Muscle layer of duodenum (tissue), 2 donors: ENCODE data around the gene ATP5F1E.

ENCODE experiments used
- H3K27ac ChIP-seq: one replicate; pipeline ENCODE4 v1.7.0; 2013; ENCODE audit warnings: mild to moderate bottlenecking, low read length
- H3K27me3 ChIP-seq: one replicate; pipeline ENCODE4 v1.7.0; 2013; ENCODE audit warnings: low read depth, mild to moderate bottlenecking, control low read depth, low read length
- H3K36me3 ChIP-seq, 2 donors: one replicate each; pipeline ENCODE4 v1.7.0; 2013; ENCODE audit warnings: low read length in 2 of 2, control low read depth in 1 of 2, mild to moderate bottlenecking in 1 of 2; ENCODE audit not compliant: insufficient read depth in 2 of 2, control insufficient read depth in 1 of 2
- H3K4me1 ChIP-seq, 2 donors: one replicate each; pipeline ENCODE4 v1.7.0; 2013; ENCODE audit warnings: low read length in 2 of 2, mild to moderate bottlenecking in 2 of 2, control low read depth in 1 of 2, moderate library complexity in 1 of 2; ENCODE audit not compliant: insufficient read depth in 2 of 2, control insufficient read depth in 1 of 2
- H3K4me3 ChIP-seq, 2 donors: one replicate each; pipeline ENCODE4 v1.7.0; 2013; ENCODE audit warnings: low read length in 2 of 2, low read depth in 1 of 2, mild to moderate bottlenecking in 1 of 2
- H3K9me3 ChIP-seq, 2 donors: one replicate each; pipeline ENCODE4 v1.7.0; 2013; ENCODE audit warnings: low read length in 2 of 2, control low read depth in 1 of 2, mild to moderate bottlenecking in 1 of 2; ENCODE audit not compliant: control insufficient read depth in 1 of 2
- donor health status: healthy.

Gene ATP5F1E

GRCh38 chr20:58994390-58995159 is 37.6 kb downstream of the ATP5F1E start:
- Histone ChIP-seq H3K36me3 (peaks cover 47 to 87% of the 10 kb centered on the region in 2 donors), H3K27ac (no peak overlapping the region), H3K27me3 (no peaks in the 10 kb centered on the region), H3K4me1 (no peaks in the 10 kb centered on the region), H3K4me3 (no peak overlapping the region), H3K9me3 (no peaks in the 10 kb centered on the region)

- no peak overlapping the region for H3K4me3 ChIP-seq
- no peaks in the 10 kb centered on the region for H3K9me3 ChIP-seq
- H3K36me3 ChIP-seq, result peaks cover 56 to 87% of the 10 kb centered on the region in 2 donors
- no peak overlapping the region for H3K27ac ChIP-seq
- H3K27me3 ChIP-seq, result no peaks in the 10 kb centered on the region
- H3K4me1 ChIP-seq, result no peaks in the 10 kb centered on the region
Measured at GRCh38 chr20:58993332-58994248, 38.5 kb downstream of the ATP5F1E start.

DNA sequence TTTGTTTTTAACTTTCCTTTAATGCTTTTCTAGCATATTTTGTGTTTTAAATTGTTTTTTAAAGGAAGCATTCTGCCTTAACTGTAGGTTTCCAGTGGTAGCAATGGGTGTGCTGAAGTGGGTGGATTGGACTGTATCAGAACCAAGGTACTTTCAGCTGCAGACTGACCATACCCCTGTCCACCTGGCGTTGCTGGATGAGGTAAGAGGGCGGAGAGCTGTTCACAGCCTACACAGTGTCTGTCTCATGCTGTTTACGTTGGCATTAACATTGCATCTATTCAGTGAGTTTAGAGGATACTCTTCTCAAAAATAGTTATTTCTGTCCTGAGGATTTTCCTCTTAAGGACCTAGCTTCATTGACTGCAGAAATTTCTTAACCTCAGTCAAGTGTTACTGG is 39.2 kb downstream of the ATP5F1E start:
- no peak overlapping the region for H3K4me3 ChIP-seq
- H3K27me3 ChIP-seq, result no peaks in the 10 kb centered on the region
- no peaks in the 10 kb centered on the region for H3K4me1 ChIP-seq
- H3K27ac ChIP-seq, result no peak overlapping the region
- H3K36me3 ChIP-seq, result peaks cover 63 to 92% of the 10 kb centered on the region in 2 donors
- no peaks in the 10 kb centered on the region for H3K9me3 ChIP-seq

DNA sequence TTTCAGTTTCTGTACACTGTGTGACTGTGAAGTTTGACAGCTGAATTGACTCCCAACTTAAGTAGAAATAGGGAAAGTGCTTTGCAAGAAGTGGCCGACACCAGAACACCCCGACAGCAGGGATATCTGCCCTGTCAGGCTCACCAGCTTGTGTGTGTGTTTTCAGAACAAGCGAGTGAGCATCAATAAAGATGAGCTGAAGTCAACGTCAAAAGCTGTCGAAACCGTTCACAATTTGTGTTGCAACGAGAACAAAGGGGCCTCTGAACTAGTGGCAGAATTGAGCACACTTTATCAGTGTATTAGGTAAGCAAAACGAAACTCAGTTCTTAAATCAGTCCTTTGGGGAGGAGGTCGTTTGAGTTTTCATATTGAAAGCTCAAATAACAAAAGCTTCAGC is 40.4 kb downstream of the ATP5F1E start:
- Histone ChIP-seq H3K27ac (no peak overlapping the region), H3K4me1 (no peaks in the 10 kb centered on the region), H3K27me3 (no peaks in the 10 kb centered on the region), H3K4me3 (no peak overlapping the region), H3K36me3 (peaks cover 75 to 92% of the 10 kb centered on the region in 2 donors), H3K9me3 (no peaks in the 10 kb centered on the region)

DNA sequence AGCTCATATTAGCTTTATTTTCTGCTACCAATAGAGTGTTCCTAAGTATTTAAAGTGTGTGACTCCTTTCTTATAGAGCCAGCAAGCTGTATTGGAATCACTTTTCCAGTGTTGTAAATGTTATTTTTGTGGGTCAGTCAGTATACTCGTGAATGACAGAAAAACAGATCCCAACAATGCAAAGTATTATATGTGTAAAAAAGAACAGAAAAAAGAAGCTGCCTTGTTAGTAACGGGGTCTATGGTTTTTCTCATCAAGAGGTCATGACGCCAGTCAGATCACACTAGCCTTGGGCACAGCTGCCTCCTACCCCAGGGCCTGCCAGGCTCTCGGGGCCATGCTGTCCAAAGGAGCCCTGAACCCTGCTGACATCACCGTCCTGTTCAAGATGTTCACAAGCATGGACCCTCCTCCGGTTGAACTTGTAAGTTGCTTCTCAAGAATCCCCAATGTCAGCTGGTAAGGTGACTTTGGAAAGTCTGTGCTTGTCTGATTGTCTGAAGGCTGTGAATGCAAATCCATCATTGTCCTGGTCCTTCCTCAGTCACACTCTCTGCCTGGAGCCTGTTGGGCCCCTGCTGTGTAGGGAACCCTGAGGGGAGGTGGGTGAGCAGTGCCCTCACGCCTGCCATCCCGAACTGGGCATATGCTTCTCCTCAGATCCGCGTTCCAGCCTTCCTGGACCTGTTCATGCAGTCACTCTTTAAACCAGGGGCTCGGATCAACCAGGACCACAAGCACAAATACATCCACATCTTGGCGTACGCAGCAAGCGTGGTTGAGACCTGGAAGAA is 41.3 kb downstream of the ATP5F1E start:
- peaks cover 72 to 88% of the 10 kb centered on the region in 2 donors for H3K36me3 ChIP-seq
- no peak overlapping the region for H3K4me3 ChIP-seq
- no peak overlapping the region for H3K27ac ChIP-seq
- no peaks in the 10 kb centered on the region for H3K9me3 ChIP-seq
- no peaks in the 10 kb centered on the region for H3K4me1 ChIP-seq
- H3K27me3 ChIP-seq, result no peaks in the 10 kb centered on the region

GRCh38 chr20:58989196-58989595 is 42.9 kb downstream of the ATP5F1E start:
- peaks cover 59 to 71% of the 10 kb centered on the region in 2 donors for H3K36me3 ChIP-seq
- H3K4me1 ChIP-seq, result peaks cover 0 to 6% of the 10 kb centered on the region in 2 donors
- no peaks in the 10 kb centered on the region for H3K27me3 ChIP-seq
- no peak overlapping the region for H3K4me3 ChIP-seq
- H3K27ac ChIP-seq, result no peak overlapping the region
- H3K9me3 ChIP-seq, result no peaks in the 10 kb centered on the region

- Histone ChIP-seq H3K4me1 (peaks cover 4 to 11% of the 10 kb centered on the region in 2 donors), H3K27ac (no peak overlapping the region), H3K9me3 (no peaks in the 10 kb centered on the region), H3K27me3 (no peaks in the 10 kb centered on the region), H3K4me3 (no peak overlapping the region), H3K36me3 (peaks cover 53 to 65% of the 10 kb centered on the region in 2 donors)
Measured at GRCh38 chr20:58988565-58988882, 43.6 kb downstream of the ATP5F1E start.

- no peaks in the 10 kb centered on the region for H3K27me3 ChIP-seq
- H3K4me1 ChIP-seq, result peaks cover 4 to 11% of the 10 kb centered on the region in 2 donors
- peaks cover 49 to 59% of the 10 kb centered on the region in 2 donors for H3K36me3 ChIP-seq
- H3K4me3 ChIP-seq, result no peak overlapping the region
- H3K27ac ChIP-seq, result no peak overlapping the region
- H3K9me3 ChIP-seq, result no peaks in the 10 kb centered on the region
Measured at GRCh38 chr20:58987790-58988564, 44.2 kb downstream of the ATP5F1E start.

DNA sequence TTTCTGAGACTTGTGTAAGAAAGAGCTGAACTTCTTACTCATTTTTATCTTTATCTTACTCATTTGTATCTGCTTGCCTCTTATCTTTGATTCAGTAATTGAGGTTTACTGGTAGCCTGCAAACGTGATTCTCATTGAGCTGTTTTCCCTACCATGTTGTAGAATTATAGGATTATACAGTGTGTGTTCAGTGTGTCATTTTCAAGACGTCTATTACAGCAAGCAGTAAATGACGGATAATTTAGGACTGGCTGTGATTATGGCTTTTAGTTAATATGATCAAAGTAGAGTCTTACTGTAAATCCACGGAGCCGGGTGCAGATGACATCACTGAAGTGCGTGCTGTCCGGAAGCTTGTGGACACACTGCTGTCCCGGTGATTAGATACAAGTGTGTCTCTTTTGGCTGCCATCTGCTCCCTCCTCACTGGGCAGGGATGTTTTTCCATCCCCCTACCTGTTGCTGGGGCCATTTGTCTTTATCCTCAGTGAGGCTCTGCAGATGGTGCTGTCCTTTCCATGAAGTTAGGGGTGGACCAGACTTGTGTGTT is 45.1 kb downstream of the ATP5F1E start:
- Histone ChIP-seq H3K36me3 (peaks cover 49 to 53% of the 10 kb centered on the region in 2 donors), H3K4me1 (peaks cover 11% of the 10 kb centered on the region in 2 donors)

DNA sequence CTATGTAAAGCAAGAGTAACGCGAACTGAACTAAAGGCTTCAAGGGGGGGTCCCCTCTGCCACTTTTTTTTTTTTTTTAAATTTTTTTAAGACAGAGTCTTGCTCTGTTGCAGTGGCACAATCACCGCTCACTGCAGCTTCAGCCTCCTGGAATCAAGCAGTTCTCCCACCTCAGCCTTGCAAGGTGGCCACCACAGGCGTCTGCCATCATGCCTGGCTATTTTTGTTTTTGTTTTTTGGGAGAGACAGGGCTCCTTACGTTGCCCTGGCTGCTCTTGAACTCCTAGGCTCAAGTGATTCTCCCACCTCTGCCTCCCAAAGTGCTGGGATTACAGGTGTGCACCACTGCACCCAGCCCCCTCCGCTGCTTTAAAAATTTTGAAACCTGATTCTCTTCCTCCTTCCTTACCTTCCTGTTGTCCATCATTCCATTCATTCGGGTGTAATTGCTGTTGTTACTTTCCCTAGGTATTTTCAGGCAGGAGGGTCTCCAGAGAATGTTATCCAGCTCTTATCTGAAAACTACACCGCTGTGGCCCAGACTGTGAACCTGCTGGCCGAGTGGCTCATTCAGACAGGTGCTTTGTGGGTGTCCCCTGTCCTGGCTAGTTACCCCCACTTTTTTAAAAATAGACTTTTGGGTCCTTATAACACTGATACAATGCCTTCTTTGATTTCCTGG is 45.7 kb downstream of the ATP5F1E start:
- H3K27ac ChIP-seq, result no peak overlapping the region
- peaks cover 11 to 14% of the 10 kb centered on the region in 2 donors for H3K4me1 ChIP-seq
- peaks cover 46 to 48% of the 10 kb centered on the region in 2 donors for H3K36me3 ChIP-seq
- no peaks in the 10 kb centered on the region for H3K27me3 ChIP-seq
- H3K4me3 ChIP-seq, result no peak overlapping the region
- no peaks in the 10 kb centered on the region for H3K9me3 ChIP-seq

More for the DNA sequence above, 45.1 kb downstream of the ATP5F1E start:
- H3K27me3 ChIP-seq, result no peaks in the 10 kb centered on the region
- H3K4me3 ChIP-seq, result no peak overlapping the region
- no peaks in the 10 kb centered on the region for H3K9me3 ChIP-seq
- H3K27ac ChIP-seq, result no peak overlapping the region
